HG03432 (cell line): Measurements from ENCODE around the gene TLDC2.

Source experiments
- ATAC-seq: cut with Tn5 transposase; IDR thresholded peaks from one replicate; pipeline ENCODE4 v1.9.1; 2021; ENCODE audit warnings: mild to moderate bottlenecking, moderate library complexity; ENCODE audit not compliant: unreplicated experiment

TLDC2 gene

GRCh38 chr20:36941401-36941835 lies 65.5 kb downstream of the TLDC2 start:
- ATAC-seq: no peak
